AG09309 (cell line): Measurements from ENCODE around the gene ASTN2.

Experiments used
- DNase-seq: peaks from one replicate; pipeline ENCODE4 v3.0.0-alpha.2; 2010; ENCODE audit warnings: low read depth
- H3K4me3 ChIP-seq: 2 replicates; pipeline ENCODE4 v1.5.1; 2011; ENCODE audit warnings: mild to moderate bottlenecking, low read depth, low read length, moderate library complexity; ENCODE audit not compliant: control insufficient read depth
- TF ChIP-seq, protein P1 (sequence below): IDR thresholded peaks from 2 replicates; pipeline ENCODE4 v1.5.1; 2011; ENCODE audit warnings: mild to moderate bottlenecking, low read depth, low read length, inconsistent platforms; ENCODE audit not compliant: insufficient read depth, control insufficient read depth; ENCODE audit errors: missing control alignments

Gene ASTN2

DNA sequence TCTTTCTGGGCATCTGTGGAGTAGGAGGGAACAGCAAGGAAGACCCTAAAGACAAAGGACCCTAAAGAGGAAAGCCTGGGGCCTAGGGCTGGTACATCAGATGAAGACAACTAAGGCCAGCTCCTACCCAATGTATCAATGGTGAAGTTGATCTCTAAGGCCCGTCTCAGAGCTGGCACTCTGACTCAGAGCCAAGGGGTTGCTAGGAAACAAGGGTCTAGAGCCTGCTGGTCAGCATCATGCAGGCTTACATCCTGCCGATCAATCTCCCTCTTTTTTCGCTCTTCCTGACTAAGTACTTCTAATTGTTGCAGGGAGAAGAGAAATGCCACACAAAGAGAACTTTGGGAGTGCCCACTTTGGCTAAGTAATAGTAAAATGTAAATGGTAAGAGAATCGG is 701.6 kb downstream of the ASTN2 start:
- no peak overlapping the region for H3K4me3 ChIP-seq
- DNase-seq: no peak
- TF ChIP-seq, protein P1, sequence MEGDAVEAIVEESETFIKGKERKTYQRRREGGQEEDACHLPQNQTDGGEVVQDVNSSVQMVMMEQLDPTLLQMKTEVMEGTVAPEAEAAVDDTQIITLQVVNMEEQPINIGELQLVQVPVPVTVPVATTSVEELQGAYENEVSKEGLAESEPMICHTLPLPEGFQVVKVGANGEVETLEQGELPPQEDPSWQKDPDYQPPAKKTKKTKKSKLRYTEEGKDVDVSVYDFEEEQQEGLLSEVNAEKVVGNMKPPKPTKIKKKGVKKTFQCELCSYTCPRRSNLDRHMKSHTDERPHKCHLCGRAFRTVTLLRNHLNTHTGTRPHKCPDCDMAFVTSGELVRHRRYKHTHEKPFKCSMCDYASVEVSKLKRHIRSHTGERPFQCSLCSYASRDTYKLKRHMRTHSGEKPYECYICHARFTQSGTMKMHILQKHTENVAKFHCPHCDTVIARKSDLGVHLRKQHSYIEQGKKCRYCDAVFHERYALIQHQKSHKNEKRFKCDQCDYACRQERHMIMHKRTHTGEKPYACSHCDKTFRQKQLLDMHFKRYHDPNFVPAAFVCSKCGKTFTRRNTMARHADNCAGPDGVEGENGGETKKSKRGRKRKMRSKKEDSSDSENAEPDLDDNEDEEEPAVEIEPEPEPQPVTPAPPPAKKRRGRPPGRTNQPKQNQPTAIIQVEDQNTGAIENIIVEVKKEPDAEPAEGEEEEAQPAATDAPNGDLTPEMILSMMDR: no peak

DNA sequence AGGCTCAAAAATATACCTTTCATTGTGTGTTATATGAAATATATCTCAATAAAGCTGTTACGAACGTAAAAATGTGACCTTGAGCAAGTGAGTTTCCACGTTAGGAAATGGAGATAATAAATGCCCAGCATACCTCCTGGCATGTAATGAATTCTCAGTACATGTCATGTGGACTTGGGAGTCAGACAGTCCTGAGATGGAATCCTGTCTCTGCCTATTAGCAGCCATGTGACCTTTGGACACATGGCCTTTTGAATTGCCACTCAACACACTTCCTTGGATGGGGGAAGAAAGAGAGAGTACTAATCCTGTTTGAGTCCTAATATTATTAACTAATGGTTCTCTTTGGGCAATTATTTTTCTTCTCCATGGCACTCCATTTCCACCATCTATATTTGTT is 702.1 kb downstream of the ASTN2 start:
- TF ChIP-seq, protein P1: no peak
- no peak for DNase-seq

DNA sequence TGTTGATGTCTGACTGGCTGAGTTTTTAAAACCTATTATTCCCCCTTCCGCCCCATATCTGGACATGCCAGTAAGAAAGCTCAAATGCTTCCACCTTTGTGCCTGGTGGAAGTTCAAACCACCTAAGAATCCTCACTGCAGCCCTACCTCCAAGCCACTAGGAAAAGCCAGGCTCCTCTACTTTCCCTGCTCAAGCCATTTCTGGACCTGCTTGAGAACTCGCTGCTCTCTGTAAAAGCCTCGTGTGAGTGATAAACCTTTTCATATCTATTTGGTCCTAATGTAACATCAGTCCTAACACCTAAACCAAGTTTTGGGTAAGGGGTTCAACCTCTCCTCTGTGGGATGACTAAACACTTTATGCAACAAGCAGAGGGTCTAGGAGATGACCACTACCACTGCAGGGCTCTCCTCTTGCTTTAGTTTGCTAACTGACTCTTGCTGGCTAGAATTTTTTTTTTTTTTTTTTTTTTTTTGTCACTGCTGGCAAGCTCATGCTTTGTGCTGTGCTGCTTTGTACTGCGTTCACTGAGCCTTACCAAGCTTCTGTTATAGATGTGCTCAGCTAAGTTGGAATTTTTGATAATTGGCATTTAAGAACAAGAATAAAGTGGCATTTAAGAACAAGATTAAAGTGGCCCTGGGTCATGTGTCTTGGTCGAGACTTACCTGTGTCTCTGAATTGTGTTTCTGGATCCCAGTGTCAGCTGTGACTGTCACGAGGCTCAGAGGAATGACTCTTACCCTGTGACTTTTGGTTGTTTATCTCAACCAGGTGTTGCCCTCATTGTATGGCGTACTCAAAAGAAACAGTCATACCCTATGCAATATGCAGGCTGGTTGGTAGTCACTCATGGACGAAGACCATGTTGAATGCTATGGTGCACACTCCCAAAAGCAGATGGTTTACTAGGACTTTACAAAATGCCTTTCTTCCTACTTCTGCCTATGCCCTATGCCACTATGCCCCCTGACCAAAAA is 708.3 kb downstream of the ASTN2 start:
- no peak for DNase-seq
- TF ChIP-seq, protein P1: no peak
- no peak overlapping the region for H3K4me3 ChIP-seq

More for the DNA sequence above, 702.1 kb downstream of the ASTN2 start:
- H3K4me3 ChIP-seq: no peak overlapping the region

DNA sequence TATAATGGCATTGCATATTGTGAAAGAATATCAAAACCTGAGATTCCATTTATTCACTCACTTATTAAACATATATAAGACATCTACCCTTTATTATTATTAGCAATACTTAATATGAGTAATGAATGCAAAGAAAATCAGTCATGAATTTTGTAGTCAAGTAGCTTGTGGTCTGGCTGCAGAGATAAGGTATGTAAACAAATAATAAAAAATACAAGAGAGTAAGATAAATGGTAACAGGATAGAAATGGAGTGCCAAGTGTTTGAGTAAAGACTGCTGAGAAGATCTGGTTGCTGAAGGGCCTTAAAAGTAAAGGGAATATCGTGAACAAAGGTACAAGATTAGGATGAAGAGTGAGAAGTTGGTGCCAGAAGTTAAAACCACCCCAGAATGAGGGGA is 709.3 kb downstream of the ASTN2 start:
- TF ChIP-seq, protein P1: no peak
- H3K4me3 ChIP-seq: no peak overlapping the region
- DNase-seq: no peak

DNA sequence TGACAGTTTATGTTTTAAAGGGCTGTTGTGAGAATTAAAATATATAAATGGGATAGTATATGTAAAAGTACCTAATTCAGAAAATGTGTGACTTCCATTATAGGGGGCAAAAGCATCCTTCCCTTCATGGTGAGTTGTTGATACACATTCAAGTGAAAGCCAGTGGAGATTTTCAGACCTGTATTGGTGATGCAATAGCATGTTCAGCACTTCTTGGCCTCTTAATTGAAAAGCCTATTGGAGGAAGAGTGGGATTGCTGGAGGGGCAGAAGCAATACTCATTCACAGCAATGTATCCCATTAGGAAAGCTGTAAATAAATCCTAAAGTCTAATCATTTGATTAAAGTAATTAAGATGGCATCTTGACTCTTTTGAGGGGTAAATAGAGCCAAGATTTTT is 710.4 kb downstream of the ASTN2 start:
- TF ChIP-seq, protein P1: no peak
- H3K4me3 ChIP-seq: no peak overlapping the region
- DNase-seq: no peak

DNA sequence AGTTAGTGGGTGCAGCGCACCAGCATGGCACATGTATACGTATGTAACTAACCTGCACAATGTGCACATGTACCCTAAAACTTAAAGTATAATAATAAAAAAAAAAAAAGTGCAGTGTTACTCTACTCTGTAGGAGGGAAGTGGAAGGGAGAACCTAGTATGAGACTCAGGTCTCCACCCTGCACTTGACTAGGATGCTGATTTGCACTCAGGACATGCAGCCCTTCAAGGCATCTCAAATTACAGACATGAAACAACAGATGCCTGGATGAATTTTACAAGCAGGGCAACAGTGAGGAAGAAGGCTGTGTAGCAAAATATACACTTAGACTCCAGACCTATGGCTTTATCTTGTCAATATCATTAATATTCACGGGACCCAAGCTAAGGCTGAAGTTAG is 711.2 kb downstream of the ASTN2 start:
- no peak overlapping the region for H3K4me3 ChIP-seq
- TF ChIP-seq, protein P1: no peak
- no peak for DNase-seq
